HepG2 (cell line): ENCODE measurements around the gene PLEKHN1. TPM values are rescaled to one million over a fixed set of nuclear protein-coding genes. Genes with fewer than 3 reads are reported as not detected.

Experiments used
- ATAC-seq: fragments of 200-7000 bp; cut with Tn5 transposase; 3 replicates; pipeline ENCODE4 v1.9.1; 2020; ENCODE audit warnings: mild to moderate bottlenecking, moderate library complexity
- BruUV-seq: library from RNA; stranded (reverse); fragments of 400-500 nt; replicated peaks from 2 replicates; lab custom pipeline; 2021; lab: Mats Ljungman, UMichigan
- CTCF ChIA-PET: fragments of 300-600 bp; formaldehyde crosslinking; extraction: SDS; loops from one replicate; lab custom pipeline; 2021; ENCODE audit warnings: low total read pairs, inconsistent platforms, low intra/inter-chr PET ratio; lab: Yijun Ruan, JAX
- POLR2A ChIA-PET: fragments of 350-600 bp; sonication (Branson Sonifier 250); formaldehyde crosslinking; loops from one replicate; lab custom pipeline; 2020; ENCODE audit warnings: antibody characterized with exemption, inconsistent platforms; lab: Yijun Ruan, JAX
- DNase-seq: peaks from one replicate; pipeline ENCODE4 v3.0.0-alpha.2; 2015; ENCODE audit warnings: low spot score
- FAIRE-seq: peaks from 3 replicates; lab custom pipeline; 2011; peaks lifted over from hg19 to GRCh38; lab: Jason Lieb, UNC
- H2AFZ ChIP-seq: one replicate; pipeline ENCODE4 v1.6.1; 2011; ENCODE audit warnings: low read length, inconsistent platforms
- H3K27ac ChIP-seq: fragments of 300-600 bp; 3 replicates; pipeline ENCODE4 v1.8.0; 2011; ENCODE audit warnings: mixed run types, mild to moderate bottlenecking, mixed read lengths, low read length, inconsistent platforms; ENCODE audit not compliant: insufficient read depth; ENCODE audit errors: extremely low read length
- H3K27me3 ChIP-seq, 2 experiments: fragments of 200-600 bp in 1 of 2; 2 replicates in 1 of 2; 3 replicates in 1 of 2; pipeline versions ENCODE4 v1.6.0 to v1.8.0; 2011; ENCODE audit warnings: low read length in 2 of 2, mild to moderate bottlenecking in 2 of 2, moderate library complexity in 2 of 2, inconsistent platforms in 1 of 2; ENCODE audit not compliant: insufficient read depth in 2 of 2, control insufficient read depth in 1 of 2
- H3K36me3 ChIP-seq, 2 experiments: fragments of 200-600 bp in 1 of 2; replicated peaks in 1 of 2; 2 replicates in 1 of 2; 3 replicates in 1 of 2; pipeline versions ENCODE4 v1.5.1 to v1.8.0; 2011; ENCODE audit warnings: low read length in 2 of 2, inconsistent platforms in 1 of 2; ENCODE audit not compliant: insufficient read depth in 2 of 2, control insufficient read depth in 1 of 2
- H3K4me1 ChIP-seq: 2 replicates; pipeline ENCODE4 v1.5.1; 2012; ENCODE audit warnings: low read length, inconsistent platforms; ENCODE audit not compliant: insufficient read depth
- H3K4me2 ChIP-seq: 2 replicates; pipeline ENCODE4 v1.6.0; 2011; ENCODE audit warnings: low read depth, low read length, inconsistent platforms
- H3K4me3 ChIP-seq, 3 experiments: fragments of 200-600 bp in 1 of 3; sonication (generic), shearing (Covaris generic) in 1 of 3; replicated peaks in 1 of 3; 2 replicates each; pipeline ENCODE4 v1.5.1; 2011 to 2016; ENCODE audit warnings: low read length in 3 of 3, inconsistent platforms in 2 of 3, low read depth in 2 of 3, mild to moderate bottlenecking in 2 of 3, control low read depth in 1 of 3, mixed read lengths in 1 of 3; ENCODE audit not compliant: insufficient read depth in 1 of 3
- H3K79me2 ChIP-seq: one replicate; pipeline ENCODE4 v1.6.1; 2011; ENCODE audit warnings: low read length, inconsistent platforms; ENCODE audit not compliant: insufficient read depth
- H3K9ac ChIP-seq: 2 replicates; pipeline ENCODE4 v1.6.0; 2011; ENCODE audit warnings: mild to moderate bottlenecking, low read depth, low read length, inconsistent platforms; ENCODE audit not compliant: insufficient read depth
- H3K9me3 ChIP-seq: 2 replicates; pipeline ENCODE4 v1.5.1; 2012; ENCODE audit warnings: mild to moderate bottlenecking, low read length
- H4K20me1 ChIP-seq: 2 replicates; pipeline ENCODE4 v1.6.0; 2011; ENCODE audit warnings: inconsistent platforms, mild to moderate bottlenecking, low read length, moderate library complexity; ENCODE audit not compliant: insufficient read depth
- AGO1 ChIP-seq: fragments of 200-400 bp; formaldehyde crosslinking; IDR thresholded peaks from 2 replicates; pipeline ENCODE4 v1.6.1; 2017; ENCODE audit warnings: mild to moderate bottlenecking, low read depth, low read length, moderate library complexity; ENCODE audit not compliant: poor library complexity, severe bottlenecking
- GZF1 ChIP-seq: sonication (generic); formaldehyde crosslinking; IDR thresholded peaks from 2 replicates; pipeline ENCODE4 v1.5.1; 2020; ENCODE audit warnings: mild to moderate bottlenecking, missing genetic modification reagents
- RFX1 ChIP-seq: fragments of 450-650 bp; IDR thresholded peaks from 2 replicates; pipeline ENCODE4 v1.6.1; 2017
- SP4 ChIP-seq: sonication (generic); formaldehyde crosslinking; IDR thresholded peaks from 2 replicates; pipeline ENCODE4 v1.8.1; 2023; ENCODE audit warnings: mild to moderate bottlenecking, missing genetic modification reagents
- YY1 ChIP-seq: IDR thresholded peaks from 2 replicates; pipeline ENCODE4 v1.6.1; 2011; ENCODE audit warnings: low read length, low read depth, moderate library complexity, mild to moderate bottlenecking; ENCODE audit not compliant: insufficient read depth, insufficient replicate concordance
- ZFY ChIP-seq: sonication (generic); formaldehyde crosslinking; IDR thresholded peaks from 2 replicates; pipeline ENCODE4 v1.4.0; 2020; ENCODE audit warnings: missing genetic modification reagents
- ZNF121 ChIP-seq: sonication (generic); formaldehyde crosslinking; IDR thresholded peaks from 2 replicates; pipeline ENCODE4 v1.5.0; 2020; ENCODE audit warnings: mild to moderate bottlenecking, missing genetic modification reagents
- ZNF33A ChIP-seq: sonication (generic); formaldehyde crosslinking; IDR thresholded peaks from 2 replicates; pipeline ENCODE4 v1.5.1; 2020; ENCODE audit warnings: missing genetic modification reagents, mild to moderate bottlenecking, moderate library complexity, borderline replicate concordance
- ZNF530 ChIP-seq: sonication (generic); formaldehyde crosslinking; IDR thresholded peaks from 2 replicates; pipeline ENCODE4 v1.5.0; 2020; ENCODE audit warnings: low read depth, mild to moderate bottlenecking, missing genetic modification reagents
- ZNF564 ChIP-seq: sonication (generic); formaldehyde crosslinking; IDR thresholded peaks from 2 replicates; pipeline ENCODE4 v1.8.1; 2023; ENCODE audit warnings: mild to moderate bottlenecking, missing genetic modification reagents
- ZNF567 ChIP-seq: sonication (generic); formaldehyde crosslinking; IDR thresholded peaks from 2 replicates; pipeline ENCODE4 v1.8.1; 2023; ENCODE audit warnings: mild to moderate bottlenecking, missing genetic modification reagents, borderline replicate concordance
- WGBS: methylation state at CpG from one replicate; pipeline ENCODE4 v1.1.6; 2017; ENCODE audit warnings: low lambda C conversion rate; 5-methylcytosine and 5-hydroxymethylcytosine counted together
- in situ Hi-C: cut with HindIII; loops from 2 replicates; pipeline ENCODE4 v1.10.0; 2017; ENCODE audit warnings: low pct_unique_long_range_greater_than_20kb; ENCODE audit not compliant: extremely low pct_ligation_motif_present
- intact Hi-C: fragments of 100-400 bp; cut with micrococcal nuclease; formaldehyde crosslinking; loops from one replicate; pipeline ENCODE4 v1.10.0; 2022; ENCODE audit not compliant: unreplicated experiment
- polyA plus RNA-seq, 8 experiments: library from polyadenylated mRNA; depleted of rRNA in 3 of 8; stranded (reverse) in 7 of 8; unstranded in 1 of 8; fragments of >200 nt; fragmentation: Illumina TruSeq in 4 of 8; extraction: Trizol in 4 of 8; gene quantifications; 2 replicates each; pipeline versions ENCODE4 v1.2.1 to v1.2.3, GENCODE V29; 2011 to 2016; ENCODE audit warnings: low read depth in 4 of 8, missing spikeins in 1 of 8, mixed read lengths in 1 of 8; ENCODE audit not compliant: insufficient read depth in 1 of 8
- total RNA-seq, 5 experiments: library from RNA; depleted of rRNA; stranded (reverse); fragments of >200 nt; fragmentation: Illumina TruSeq; extraction: Trizol; gene quantifications; 2 replicates each; pipeline ENCODE4 v1.2.3, GENCODE V29; 2016; ENCODE audit warnings: low read depth in 1 of 5
- TF ChIP-seq, protein P1 (sequence below): sonication (generic); formaldehyde crosslinking; IDR thresholded peaks from 2 replicates; pipeline ENCODE4 v1.4.0; 2020; ENCODE audit warnings: missing genetic modification reagents
- TF ChIP-seq, protein P2 (sequence below): fragments of 450-650 bp; IDR thresholded peaks from 2 replicates; pipeline ENCODE4 v1.6.1; 2016
- TF ChIP-seq, protein P3 (sequence below): sonication (generic); formaldehyde crosslinking; IDR thresholded peaks from 2 replicates; pipeline ENCODE4 v1.5.0; 2020; ENCODE audit warnings: mild to moderate bottlenecking, missing genetic modification reagents, borderline replicate concordance

Gene PLEKHN1
- total and polyA plus RNA-seq, 2 of the 13 experiments (the other 11 are each of a cell fraction or from before 2014, with no cell fraction given): 0.42 to 0.58 TPM

DNA sequence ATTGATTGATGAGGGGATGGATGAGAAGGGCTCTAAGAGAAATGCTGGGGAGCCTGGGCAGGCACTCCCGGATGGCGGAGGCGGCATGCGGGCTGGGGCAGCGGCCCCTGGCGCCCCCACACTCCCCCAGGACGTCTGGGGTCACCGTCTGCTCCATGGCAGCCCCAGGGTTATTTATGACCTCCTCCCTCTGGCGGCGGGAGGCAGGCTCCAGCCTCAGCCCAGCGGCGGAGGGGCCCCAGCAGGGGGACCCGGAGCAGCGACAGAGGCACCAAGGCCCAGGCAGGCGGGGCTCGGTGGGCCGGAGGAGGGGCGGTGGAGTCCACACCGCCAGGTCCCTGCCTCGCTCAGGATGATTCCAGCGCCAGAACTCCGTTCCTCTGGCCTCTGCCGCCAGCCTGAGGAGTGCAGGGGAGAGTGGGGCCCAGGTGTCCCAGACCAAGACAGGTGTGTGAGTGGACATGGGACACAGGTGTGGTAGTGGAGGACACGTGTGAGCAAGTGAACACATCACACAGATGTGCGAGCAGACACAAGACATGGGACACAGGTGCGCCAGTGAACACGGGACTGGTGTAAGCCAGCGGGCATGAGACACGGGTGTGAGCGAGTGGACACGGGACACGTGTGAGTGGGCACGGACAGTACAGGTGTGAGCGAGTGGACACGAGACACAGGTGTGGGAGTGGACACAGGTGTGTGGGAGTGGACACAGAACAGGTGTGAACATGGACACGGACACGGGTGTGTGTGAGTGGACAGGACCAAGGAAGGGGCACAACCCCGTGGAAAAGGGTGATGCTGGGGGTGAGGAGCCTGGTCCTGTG, 45.1 kb upstream of the PLEKHN1 start (continued):
- TF ChIP-seq, protein P1, sequence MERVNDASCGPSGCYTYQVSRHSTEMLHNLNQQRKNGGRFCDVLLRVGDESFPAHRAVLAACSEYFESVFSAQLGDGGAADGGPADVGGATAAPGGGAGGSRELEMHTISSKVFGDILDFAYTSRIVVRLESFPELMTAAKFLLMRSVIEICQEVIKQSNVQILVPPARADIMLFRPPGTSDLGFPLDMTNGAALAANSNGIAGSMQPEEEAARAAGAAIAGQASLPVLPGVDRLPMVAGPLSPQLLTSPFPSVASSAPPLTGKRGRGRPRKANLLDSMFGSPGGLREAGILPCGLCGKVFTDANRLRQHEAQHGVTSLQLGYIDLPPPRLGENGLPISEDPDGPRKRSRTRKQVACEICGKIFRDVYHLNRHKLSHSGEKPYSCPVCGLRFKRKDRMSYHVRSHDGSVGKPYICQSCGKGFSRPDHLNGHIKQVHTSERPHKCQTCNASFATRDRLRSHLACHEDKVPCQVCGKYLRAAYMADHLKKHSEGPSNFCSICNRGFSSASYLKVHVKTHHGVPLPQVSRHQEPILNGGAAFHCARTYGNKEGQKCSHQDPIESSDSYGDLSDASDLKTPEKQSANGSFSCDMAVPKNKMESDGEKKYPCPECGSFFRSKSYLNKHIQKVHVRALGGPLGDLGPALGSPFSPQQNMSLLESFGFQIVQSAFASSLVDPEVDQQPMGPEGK (CRISPR knock-in tag): peak; percentile 69; the same call in 1 of the 2 replicates
- no peak for TF ChIP-seq ZNF530
- TF ChIP-seq, protein P2, sequence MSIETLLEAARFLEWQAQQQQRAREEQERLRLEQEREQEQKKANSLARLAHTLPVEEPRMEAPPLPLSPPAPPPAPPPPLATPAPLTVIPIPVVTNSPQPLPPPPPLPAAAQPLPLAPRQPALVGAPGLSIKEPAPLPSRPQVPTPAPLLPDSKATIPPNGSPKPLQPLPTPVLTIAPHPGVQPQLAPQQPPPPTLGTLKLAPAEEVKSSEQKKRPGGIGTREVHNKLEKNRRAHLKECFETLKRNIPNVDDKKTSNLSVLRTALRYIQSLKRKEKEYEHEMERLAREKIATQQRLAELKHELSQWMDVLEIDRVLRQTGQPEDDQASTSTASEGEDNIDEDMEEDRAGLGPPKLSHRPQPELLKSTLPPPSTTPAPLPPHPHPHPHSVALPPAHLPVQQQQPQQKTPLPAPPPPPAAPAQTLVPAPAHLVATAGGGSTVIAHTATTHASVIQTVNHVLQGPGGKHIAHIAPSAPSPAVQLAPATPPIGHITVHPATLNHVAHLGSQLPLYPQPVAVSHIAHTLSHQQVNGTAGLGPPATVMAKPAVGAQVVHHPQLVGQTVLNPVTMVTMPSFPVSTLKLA: peak; percentile 69
- TF ChIP-seq ZNF564: no peak

DNA sequence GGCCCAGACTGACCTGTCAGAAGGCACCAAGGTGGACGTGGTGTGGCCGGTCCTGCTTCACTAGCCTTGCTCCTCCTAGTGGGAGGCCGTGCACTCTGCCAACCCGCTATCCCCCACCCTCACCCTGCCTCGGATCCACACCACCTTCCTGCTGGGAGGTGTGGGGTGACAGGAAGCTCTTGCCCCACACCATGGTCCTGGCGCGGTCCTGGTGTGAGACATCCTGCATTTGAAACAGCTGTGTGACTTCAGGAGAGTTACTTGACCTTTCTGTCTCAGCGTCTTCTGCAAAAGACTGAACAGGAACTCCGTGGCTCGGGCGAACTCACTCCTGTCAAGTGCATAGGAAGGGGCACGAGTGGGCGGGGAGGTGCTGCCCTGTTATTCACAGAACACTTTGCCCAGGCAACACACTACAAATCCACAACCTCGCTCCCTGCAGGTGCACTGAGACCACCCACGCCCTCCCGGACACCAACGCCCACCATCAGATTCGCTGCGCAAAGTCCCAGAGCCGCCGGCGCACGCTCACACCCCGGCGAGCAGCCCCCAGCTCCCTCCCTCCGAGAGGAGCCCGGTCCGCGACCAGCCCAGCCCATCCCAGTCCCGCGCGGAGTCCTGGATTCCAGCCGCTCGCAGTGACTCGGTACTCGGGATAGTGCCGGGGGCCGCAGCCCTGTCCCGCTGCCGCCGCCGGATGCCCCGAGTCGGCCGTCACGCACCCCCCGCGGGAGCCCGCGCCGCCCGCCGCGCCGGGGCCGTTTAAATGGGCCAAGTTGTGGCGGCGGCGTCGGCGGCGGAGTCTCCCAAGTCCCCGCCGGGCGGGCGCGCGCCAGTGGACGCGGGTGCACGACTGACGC, 42.9 kb upstream of the PLEKHN1 start, which contains the start of gene SAMD11:
Gene SAMD11, plus strand, starts transcription at position 793 of the 860 bp plus-strand sequence. CDS start 509 bp downstream, outside the sequence.
- Histone ChIP-seq H3K27me3 (peaks cover 45 to 85% of the 10 kb centered on the region in 2 experiments), H3K4me2 (peak within 1 kb of the TSS; percentile 60), H2AFZ (no peak within 1 kb of the TSS), H3K4me1 (peaks cover 27% of the 10 kb centered on the region), H4K20me1 (peaks cover 9% of the 10 kb centered on the region; the same call in 1 of the 2 replicates), H3K4me3 (peak within 1 kb of the TSS; percentile 26 to 62 (median 36); a peak in 5 of 6 replicates), H3K27ac (no peak within 1 kb of the TSS), H3K36me3 (no peaks in the 10 kb centered on the region), H3K79me2 (no peaks in the 10 kb centered on the region), H3K9me3 (no peaks in the 10 kb centered on the region), H3K9ac (no peak within 1 kb of the TSS)
- ATAC-seq (peak; percentile 4; the same call in 1 of the 3 replicates), DNase-seq (peak; percentile 40), FAIRE-seq (no peak)
- in situ Hi-C loops: no loop called here
- CTCF ChIA-PET: no interaction called here
- WGBS: 11% methylated on average over 17 of the region's 72 CpGs
- POLR2A ChIA-PET: no interaction called here
- no TSS peak for BruUV-seq
- intact Hi-C loops: no loop called here
- TF ChIP-seq, protein P3, sequence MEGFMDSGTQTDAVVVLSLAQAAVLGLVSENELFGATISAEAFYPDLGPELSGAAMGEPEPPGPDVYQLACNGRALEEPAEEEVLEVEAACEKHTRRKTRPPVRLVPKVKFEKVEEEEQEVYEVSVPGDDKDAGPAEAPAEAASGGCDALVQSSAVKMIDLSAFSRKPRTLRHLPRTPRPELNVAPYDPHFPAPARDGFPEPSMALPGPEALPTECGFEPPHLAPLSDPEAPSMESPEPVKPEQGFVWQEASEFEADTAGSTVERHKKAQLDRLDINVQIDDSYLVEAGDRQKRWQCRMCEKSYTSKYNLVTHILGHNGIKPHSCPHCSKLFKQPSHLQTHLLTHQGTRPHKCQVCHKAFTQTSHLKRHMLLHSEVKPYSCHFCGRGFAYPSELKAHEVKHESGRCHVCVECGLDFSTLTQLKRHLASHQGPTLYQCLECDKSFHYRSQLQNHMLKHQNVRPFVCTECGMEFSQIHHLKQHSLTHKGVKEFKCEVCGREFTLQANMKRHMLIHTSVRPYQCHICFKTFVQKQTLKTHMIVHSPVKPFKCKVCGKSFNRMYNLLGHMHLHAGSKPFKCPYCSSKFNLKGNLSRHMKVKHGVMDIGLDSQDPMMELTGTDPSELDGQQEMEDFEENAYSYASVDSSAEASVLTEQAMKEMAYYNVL (CRISPR knock-in tag): no peak
- TF ChIP-seq ZNF33A (no peak), YY1 (peak; percentile 35), ZNF121 (peak; percentile 56; the same call in 1 of the 2 replicates), ZFY (CRISPR knock-in tag) (0 out of 2 replicates have a peak, but pooled peaks have one; percentile 24), SP4 (peak; percentile 58; the same call in 1 of the 2 replicates), GZF1 (CRISPR knock-in tag) (no peak), RFX1 (no peak), AGO1 (peak; percentile 32), ZNF567 (CRISPR knock-in tag) (no peak)
